ENCODE measurements around the gene FAM25A.
"Not testable (repeated sequence)": the region's sequence is repeated elsewhere in the genome, so short reads cannot be mapped to it uniquely, and the experiment has no call there.

The FAM25A gene

DNA sequence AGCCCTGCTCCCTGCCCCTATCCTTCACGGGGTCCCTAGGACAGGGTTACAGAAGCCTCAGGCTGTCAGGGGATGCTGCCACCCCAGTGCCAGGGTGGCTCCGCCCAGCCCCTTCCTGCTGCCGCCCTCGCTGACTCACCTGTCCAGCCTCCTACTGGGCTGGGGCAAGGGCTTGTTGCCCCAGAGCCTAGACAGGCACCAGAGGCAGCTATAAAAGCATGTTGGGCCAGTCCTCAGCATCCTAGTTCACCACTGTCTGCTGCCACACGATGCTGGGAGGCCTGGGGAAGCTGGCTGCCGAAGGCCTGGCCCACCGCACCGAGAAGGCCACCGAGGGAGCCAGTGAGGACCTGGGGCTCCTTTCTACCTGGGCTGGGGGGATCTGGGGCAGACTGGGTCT, at the start of gene FAM25A:
Gene FAM25A (plus strand): TSS at position 239 of the 400 bp plus-strand sequence. CDS start 31 bp downstream, at position 270.
- not testable (repeated sequence) for DNase-seq

DNA sequence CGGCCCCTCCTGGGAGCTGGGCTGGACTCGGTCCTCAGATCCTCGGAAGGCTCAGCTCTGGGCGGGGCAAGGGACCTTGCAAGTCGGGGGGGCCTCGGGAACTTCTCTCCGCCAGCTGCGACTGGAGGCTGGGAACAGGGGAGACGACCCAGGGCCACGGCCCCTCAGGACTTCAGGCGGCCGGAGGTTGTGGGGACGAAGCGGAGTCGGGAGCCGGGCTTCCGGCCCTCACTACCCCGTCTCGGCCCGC, 49.2 kb upstream of the FAM25A start:
- DNase-seq = no peak

DNA sequence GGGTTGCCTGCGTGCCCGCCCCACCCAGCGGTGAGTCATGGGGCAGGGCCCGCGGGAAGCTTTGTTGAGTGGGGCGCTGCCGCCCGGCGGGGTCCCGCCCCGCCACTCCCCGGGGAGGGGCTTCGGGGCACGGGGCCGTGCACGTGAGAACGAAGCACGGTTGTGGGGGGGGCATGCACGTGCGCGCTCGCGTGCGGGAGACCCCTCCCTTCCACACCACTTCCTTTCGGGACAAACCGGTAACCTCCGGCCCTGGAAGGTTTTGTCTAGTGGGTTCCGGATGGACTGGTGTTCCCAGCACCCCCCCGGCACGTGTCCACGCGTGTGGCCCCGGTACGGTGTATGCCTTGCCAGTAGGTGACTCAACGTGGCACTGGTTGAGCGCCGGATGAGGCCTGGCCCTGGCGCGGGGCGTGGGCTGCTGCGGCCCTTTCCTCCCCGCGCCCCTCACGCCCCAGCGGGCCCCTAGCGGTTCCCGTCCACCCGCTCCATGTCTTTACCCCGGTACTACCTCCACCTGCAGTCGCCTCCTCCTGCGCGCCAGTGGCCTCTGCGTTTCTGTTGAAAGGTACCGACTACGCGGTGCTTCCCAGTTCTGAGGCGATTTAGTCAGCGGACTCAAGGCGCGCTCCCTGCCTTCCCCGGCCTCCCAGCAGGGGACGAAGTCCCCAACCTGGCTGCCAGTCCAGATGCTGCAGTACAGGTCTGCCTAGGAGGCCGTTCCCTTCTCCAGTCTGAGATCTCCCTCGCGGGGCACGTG, 48.7 kb upstream of the FAM25A start:
- no peak for DNase-seq

DNA sequence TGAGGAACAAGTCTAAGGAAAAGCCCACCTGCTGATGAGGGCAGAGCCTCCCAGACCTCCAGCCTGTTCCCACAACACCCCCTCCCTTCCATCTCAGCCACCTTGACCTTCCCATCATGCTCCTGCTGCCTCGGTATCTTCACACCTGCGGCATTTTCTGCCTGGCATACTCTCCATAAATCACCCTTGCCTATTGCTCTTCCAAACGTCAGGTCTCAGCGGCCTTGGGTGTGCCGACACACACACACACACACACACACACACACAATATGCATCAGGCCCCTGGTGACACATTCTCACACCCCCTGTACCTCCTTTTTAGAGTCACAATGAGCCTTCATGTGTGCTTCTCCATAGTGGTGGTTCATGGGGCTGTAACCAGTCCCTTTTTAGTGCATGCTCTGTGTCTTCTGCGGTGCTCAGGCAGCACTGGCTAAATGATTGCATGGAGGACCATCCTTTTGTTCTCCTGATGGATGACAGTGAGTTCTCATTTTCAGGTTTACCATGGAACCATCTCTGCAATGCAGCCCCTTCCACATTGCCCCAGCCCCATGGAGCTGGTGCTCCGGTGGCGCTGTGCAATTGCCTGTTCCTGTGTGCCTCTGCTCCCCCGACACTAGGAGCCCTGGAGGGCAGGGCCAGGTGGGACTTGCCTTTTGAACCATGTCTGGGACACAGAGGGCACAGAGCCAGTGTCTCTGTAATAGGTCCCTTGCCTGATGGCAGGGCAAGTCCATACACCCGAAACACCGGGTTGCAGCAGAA, 47.3 kb upstream of the FAM25A start:
- no peak for DNase-seq

DNA sequence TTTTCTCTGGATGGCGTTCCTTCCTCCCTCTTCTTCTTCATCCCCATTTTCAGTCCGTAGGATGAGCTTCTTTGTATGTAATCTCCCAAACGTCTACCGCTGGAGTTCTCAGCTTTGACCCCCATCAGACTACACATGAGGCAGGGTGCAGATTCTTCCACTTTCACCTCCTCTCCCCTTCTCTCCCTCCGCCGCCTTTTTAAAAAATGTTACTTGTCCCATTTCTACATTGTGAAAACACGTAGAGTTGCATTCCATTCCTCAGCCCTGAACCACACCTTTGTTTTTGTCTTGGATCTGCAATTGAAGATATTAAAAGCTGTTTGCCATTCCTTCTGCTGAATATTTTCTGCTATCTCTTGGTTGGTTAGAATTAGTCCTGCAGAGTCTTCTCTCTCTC, 45.6 kb upstream of the FAM25A start:
- DNase-seq = no peak

DNA sequence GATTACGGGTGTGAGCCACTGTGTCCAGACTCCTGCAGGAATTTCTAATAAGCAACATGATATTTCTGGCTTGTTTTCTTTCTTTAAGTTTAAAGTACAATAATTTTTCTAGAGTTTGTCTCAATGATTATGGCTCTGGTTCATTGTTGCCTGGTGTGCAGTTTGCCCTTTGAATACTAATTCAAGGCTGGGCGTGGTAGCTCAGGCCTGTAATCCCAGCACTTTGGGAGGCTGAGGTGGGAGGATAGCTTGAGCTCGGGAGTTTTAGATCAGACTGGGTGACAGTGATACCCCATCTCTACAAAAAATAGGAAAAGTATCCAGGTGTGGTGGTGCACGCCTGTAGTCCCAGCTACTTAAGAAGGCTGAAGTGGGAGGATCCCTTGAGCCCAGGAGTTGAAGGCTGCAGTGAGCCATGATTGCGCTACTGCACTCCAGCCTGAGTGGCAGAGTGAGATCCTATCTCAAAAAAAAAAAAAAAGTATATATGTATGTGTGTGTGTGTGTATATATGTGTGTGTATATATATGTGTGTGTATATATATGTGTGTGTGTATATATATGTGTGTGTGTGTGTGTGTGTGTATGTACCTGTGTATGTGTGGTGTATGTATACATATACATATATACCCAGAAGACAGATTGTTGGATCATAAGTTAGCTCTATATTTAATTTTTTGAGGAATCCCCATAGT, 43.6 kb upstream of the FAM25A start:
- DNase-seq = no peak

DNA sequence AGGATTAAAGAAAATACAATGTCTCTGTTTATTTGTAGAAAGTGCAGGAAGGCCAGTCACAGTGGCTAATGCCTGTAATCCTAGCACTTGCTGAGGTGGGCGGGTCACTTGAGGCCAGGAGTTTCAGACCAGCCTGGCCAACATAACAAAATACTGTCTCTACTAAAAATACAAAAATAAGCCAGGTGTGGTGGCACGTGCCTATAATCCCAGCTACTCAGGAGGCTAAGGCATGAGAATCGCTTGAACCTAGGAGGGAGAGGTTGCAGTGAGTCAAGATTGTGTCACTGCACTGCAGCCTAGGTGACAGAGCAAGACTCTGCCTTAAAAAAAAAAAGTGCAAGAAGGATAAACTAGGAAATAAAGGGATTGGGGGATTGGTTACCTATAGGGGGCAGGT, 41.6 kb upstream of the FAM25A start:
- DNase-seq = not testable (repeated sequence)

DNA sequence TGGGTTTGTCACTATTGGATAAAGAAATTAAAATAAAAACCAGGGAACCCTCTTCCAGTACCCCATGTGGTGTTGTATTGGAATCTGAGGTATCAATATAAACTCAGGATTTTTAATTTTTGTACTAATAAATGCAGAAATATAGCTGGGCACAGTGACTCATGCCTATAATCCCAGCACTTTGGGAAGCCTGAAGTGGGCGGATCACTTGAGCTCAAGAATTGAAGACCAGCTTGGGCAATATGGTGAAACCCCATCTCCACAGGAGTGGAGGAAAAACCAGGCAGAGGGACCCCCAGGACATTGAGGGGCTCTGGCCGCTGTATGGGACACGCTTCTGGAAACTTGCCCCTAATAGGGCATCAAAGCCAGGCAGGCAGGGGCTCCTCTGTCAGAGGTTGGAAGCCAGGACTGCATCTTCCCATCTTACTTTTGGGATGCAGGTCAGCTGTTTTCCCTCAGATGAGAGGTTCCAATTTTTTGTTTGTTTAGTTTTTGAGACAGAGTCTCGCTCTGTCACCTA, 40.7 kb upstream of the FAM25A start:
- DNase-seq = no peak

DNA sequence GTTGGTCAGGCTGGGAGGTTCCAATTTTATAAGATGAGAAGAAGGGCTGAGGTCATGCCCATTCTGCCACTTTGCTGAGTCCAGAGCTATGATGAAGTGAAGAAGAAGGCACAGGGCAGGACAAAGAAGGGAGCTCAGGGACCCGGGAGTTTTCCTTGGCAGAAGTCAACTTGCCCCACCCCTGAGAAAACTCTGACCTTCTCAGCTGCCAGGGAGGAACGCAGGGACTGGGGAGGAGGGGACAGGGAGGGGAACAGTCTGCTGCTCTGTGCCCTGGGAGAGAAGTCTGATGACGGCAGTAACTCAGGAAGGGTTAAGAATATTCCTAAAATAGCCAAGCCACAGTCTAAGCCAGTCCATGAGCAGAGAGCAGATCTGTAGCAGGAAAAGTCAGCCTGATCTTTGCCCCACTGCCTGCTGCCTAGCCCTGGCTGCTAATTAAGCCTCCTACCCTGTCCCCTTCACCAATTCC, 40.1 kb upstream of the FAM25A start:
- DNase-seq = no peak

DNA sequence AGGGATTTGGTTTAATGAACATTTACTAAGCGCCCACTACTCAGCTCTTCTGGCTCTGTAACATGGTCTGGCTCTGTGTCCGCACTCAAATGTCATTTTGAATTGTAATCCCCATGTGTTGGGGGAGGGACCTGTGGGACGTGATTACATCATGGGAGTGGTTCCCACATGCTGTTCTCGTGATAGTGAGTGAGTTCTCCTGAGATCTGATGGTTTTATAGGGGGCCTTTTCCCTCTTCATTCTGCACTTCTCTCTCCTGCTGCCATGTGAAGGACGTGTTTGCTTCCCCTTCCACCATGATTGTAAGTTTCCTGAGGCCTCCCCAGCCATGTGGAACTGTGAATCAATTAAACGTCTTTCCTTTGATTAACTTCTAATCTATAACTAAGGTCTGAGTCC, 39.1 kb upstream of the FAM25A start:
- DNase-seq = not testable (repeated sequence)

DNA sequence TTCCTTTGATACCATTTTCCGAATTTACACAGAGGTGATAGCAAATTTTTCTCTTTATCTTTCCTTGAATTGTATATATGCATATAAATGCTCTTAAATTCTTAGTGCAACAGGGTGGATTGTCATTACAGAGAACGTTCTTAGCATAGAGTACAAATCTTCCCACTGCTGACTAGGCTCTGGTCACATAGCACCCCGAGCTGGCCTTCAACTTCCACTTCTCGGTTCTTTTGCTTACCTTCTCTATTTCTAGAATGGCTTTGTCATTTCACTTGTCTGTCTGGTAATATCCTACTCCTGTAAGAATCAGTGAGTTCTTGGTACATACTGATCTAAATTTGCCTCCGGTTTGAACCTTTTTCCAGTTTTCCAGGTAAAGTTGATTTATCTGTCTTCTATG, 38.4 kb upstream of the FAM25A start:
- DNase-seq = no peak

DNA sequence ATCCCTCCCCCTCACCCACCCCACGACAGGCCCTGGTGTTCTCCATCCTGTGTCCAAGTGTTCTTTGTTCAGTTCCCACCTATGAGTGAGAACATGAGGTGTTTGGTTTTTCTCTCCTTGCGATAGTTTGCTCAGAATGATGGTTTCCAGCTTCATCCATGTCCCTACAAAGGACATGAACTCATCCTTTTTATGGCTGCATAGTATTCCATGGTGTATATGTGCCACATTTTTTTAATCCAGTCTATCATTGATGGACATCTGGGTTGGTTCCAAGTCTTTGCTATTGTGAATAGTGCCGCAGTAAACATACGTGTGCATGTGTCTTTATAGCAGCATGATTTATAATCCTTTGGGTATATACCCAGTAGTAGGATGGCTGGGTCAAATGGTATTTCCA, 35.6 kb upstream of the FAM25A start:
- DNase-seq = not testable (repeated sequence)

DNA sequence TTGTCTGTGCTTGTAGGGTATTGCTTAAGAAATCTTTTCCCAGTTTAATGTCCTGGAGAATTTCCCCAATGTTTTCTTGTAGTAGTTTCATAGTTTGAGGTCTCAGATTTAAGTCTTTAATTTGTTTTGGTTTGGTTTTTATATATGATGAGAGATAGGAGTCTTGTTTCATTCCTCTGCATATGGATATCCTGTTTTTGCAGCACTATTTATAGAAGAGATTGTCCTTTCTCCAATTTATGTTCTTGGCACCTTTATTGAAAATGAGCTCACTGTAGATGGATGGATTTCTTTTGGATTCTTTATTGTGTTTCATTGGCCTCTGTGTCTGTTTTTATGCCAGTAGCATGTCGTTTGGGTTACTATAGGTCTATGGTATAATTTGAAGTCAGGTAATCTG, 31.6 kb upstream of the FAM25A start:
- no peak for DNase-seq

DNA sequence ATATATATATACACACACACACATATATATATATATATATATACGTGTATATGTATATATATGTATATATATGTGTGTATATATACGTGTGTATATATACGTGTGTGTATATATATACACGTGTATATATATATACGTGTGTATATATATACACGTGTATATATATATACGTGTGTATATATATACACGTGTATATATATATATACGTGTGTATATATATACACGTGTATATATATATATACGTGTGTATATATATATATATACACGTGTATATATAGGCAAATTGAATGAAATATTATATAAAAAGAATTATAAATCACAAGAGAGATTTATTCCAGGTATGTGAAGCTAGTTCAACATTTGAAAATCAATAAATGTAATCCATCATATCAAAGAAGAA, 28.7 kb upstream of the FAM25A start:
- not testable (repeated sequence) for DNase-seq

DNA sequence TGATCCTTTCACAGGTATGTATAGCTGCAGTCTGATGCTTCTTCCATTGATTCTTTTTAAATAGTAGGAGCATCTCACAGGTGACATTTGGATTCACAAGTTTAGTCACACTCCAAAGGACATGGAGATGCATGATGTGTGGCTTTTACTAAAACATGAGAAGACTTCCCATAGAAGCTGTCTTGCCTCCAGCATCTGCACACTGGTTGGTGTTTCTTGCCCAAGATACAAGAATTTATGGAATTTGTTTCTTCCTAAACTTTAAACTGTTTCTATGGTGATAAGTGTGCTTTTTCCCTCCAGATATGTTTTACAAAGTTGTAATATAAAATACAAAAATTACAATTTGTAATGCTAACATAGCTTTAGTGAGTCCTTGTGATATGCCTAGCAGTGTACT, 27.6 kb upstream of the FAM25A start:
- DNase-seq = no peak

DNA sequence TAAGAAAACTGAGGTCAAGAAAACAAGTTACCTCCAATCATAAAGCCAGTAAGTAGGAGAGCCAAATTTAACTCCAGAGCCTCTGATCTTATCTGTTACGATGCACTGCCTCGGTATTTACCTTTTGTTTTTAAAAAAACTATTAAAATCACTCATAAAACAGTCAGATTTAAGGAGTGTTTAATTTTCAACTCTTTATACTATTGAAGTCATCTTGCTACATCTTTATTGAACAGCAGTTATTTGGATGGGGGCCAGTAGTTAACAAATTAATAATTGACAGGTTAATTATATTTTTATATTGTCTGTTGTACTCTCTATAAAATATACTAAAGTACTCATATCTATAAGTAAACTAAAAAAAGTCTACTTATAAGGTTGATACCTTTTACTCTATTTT, 27.2 kb upstream of the FAM25A start:
- no peak for DNase-seq

DNA sequence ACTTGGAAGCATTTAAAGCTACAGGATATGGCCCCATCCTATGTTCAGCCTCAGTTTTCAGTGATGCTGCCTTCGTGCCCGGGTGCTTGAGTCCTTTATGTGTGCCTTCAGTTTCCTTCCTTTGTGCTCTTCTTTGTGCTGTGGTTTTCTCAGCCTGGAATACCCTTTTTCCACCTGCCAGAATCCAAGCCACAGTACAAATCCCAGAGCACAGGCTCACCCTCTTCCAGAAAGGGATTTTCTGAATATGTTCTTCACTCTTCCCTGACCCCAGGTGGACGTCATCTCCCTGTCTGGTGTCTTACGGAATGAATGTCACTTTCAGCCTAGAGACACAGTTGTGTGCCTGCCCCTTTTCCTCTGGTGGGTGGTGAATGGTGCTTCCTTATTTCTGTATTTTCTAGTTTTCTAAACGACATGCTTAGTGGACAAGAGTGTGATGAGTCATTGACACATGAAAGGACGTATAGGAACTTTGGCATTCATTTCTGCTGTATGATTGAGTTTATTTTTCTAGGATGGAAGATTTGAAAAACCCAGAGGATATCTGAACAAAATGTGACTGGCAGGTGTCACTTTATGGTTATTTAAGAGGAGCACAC, 20.2 kb upstream of the FAM25A start:
- not testable (repeated sequence) for DNase-seq

DNA sequence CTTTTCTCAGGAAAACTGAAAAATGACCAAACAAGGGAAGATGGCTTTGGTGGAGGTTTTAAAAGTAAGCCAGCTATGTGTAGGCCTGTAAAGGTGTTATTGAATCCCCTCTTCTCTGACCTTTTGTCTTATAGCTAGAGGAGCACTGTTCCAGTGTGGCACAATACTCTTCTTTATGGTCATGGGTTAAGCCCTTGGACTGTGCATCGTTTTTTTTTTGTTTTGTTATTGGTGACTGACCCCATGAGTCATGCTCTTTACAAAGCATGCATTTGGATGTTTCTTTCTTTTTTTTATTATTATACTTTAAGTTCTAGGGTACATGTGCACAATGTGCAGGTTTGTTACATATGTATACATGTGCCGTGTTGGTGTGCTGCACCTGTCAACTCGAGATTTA, 19.6 kb upstream of the FAM25A start:
- no peak for DNase-seq

DNA sequence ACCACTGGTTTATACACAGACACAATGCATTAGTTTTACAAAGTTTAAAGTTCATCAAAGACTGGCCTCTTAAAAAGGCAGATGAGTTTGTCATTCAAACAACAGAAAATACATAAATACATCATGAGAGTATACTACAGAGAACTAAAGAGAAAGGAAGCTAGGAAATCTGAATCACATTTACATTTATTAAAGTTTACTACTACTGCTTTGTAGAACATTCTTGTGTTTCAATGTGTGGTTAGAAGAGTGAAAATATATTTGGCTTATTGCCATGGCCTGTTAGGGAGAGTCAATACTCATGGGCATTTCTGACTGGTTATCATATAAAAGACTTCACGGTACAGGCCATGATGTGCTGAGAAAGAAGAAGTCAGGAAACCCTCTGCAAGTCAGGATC, 13.0 kb upstream of the FAM25A start:
- DNase-seq = not testable (repeated sequence)

DNA sequence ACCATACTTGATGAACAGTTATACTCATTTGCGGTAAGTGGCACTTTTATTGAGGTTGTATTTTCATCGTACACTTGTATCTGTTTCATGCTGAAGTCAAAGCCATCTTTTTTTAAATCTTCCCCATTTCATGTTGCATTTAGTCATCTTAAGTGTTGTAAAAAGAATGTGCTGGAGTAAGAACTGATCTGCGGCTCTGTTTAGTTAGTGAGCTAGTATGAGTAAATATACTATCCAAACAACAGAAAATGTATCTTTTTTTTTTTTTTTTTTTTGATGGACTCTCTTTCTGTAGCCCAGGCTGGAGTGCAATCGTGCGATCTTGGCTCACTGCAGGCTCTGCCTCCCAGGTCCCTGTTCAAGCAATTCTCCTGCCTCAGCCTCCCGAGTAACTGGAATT, 12.4 kb upstream of the FAM25A start:
- DNase-seq = not testable (repeated sequence)

DNA sequence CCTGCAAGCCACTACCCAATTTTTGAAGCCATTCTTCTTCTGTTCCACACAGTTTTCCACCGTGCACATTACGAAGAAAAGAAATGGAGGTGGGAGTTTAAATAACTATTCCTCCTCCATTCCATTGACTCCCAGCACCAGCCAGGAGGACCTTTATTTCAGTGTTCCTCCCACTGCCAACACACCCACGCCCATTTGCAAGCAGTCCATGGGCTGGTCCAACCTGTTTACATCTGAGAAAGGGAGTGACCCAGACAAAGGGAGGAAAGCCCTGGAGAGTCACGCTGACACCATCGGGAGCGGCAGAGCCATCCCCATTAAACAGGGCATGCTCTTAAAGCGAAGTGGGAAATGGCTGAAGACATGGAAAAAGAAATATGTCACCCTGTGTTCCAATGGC, 11.8 kb upstream of the FAM25A start:
- not testable (repeated sequence) for DNase-seq

DNA sequence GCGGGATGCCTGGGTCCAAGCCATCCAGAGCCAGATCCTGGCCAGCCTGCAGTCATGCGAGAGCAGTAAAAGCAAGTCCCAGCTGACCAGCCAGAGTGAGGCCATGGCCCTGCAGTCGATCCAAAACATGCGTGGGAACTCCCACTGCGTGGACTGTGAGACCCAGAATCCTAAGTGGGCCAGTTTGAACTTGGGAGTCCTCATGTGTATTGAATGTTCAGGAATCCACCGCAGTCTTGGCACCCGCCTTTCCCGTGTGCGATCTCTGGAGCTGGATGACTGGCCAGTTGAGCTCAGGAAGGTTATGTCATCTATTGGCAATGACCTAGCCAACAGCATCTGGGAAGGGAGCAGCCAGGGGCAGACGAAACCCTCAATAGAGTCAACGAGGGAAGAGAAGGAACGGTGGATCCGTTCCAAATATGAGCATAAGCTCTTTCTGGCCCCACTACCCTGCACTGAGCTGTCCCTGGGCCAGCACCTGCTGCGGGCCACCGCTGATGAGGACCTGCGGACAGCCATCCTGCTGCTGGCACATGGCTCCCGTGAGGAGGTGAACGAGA, 10.9 kb upstream of the FAM25A start:
- DNase-seq = not testable (repeated sequence)

DNA sequence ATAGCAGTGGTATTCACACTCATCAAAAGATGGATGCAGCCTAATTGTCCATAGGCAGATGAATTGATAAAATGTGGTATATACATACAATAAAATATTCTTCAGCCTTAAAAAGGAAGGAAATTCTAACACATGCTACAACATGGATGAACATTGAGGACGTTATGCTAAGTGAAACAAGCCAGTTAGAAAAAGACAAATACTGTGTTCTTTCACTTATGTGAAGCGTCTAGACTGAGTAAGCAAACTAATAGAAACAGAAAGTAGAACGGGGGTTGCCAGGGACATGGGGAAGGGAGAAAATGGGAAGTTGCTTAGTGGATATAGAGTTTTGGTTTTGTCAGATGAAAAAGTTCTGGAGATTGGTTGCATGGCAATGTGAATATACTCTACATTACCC, 6.6 kb upstream of the FAM25A start:
- not testable (repeated sequence) for DNase-seq
